ENCODE measurements around the gene CCDC85B.

DNA sequence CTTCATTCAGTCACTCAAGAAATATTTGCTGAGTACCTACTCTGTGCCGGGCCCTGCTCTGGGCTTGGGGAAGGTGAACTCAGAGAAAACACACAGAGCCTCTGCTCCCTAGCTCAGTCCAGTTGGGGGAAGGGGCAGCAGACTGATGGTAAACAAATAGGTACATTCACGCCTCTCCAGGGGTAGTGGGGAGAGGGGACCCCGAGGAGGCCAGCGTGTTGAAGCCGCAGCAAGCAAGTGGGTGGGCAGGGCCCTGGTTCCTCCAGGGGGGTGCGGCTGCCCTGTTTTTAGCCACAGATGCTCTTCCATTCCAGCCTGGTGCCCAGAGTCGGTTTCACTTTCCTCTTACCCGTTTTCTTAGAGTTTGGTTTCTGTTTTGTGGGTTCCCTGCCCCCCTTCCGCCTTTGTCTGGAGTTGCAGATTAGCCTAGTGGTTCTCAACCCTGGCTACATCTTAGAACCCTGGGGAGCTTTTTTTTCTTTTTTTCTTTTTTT lies 37.5 kb downstream of the CCDC85B start:
- TF ChIP-seq, protein P1, sequence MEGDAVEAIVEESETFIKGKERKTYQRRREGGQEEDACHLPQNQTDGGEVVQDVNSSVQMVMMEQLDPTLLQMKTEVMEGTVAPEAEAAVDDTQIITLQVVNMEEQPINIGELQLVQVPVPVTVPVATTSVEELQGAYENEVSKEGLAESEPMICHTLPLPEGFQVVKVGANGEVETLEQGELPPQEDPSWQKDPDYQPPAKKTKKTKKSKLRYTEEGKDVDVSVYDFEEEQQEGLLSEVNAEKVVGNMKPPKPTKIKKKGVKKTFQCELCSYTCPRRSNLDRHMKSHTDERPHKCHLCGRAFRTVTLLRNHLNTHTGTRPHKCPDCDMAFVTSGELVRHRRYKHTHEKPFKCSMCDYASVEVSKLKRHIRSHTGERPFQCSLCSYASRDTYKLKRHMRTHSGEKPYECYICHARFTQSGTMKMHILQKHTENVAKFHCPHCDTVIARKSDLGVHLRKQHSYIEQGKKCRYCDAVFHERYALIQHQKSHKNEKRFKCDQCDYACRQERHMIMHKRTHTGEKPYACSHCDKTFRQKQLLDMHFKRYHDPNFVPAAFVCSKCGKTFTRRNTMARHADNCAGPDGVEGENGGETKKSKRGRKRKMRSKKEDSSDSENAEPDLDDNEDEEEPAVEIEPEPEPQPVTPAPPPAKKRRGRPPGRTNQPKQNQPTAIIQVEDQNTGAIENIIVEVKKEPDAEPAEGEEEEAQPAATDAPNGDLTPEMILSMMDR (IDR thresholded peaks at IDR 0.05; ENCODE audit: low read depth, low read length, missing input control), result no peak
- TF ChIP-seq YY1 (IDR thresholded peaks at IDR 0.05), result no peak
- TF ChIP-seq, protein P2, sequence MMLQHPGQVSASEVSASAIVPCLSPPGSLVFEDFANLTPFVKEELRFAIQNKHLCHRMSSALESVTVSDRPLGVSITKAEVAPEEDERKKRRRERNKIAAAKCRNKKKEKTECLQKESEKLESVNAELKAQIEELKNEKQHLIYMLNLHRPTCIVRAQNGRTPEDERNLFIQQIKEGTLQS (IDR thresholded peaks at IDR 0.05), result no peak
- TF ChIP-seq, protein P3, sequence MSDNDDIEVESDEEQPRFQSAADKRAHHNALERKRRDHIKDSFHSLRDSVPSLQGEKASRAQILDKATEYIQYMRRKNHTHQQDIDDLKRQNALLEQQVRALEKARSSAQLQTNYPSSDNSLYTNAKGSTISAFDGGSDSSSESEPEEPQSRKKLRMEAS (IDR thresholded peaks at IDR 0.05), result no peak
- no peak for TF ChIP-seq HNF4A (conservative IDR thresholded peaks at IDR 0.05)
- no peak for TF ChIP-seq RXRA (IDR thresholded peaks at IDR 0.05)
